Keratinocyte (primary cell): ENCODE data around the gene KLK4.

Experiments
- EZH2 ChIP-seq: IDR thresholded peaks from one replicate; pipeline ENCODE4 v1.6.1; 2012; ENCODE audit warnings: inconsistent platforms, mild to moderate bottlenecking, low read length, moderate library complexity
- TF ChIP-seq, protein P1 (sequence below), 3 experiments: IDR thresholded peaks in 1 of 3; conservative IDR thresholded peaks in 1 of 3; optimal IDR thresholded peaks in 1 of 3; 2 replicates in 2 of 3; 3 replicates in 1 of 3; pipeline versions ENCODE3 to v1.5.1; 2011; ENCODE audit warnings: low read length in 3 of 3, mild to moderate bottlenecking in 3 of 3, moderate library complexity in 2 of 3, control low read depth in 1 of 3, inconsistent platforms in 1 of 3; ENCODE audit not compliant: insufficient read depth in 2 of 3; ENCODE audit errors: extremely low read depth in 1 of 3

DNA sequence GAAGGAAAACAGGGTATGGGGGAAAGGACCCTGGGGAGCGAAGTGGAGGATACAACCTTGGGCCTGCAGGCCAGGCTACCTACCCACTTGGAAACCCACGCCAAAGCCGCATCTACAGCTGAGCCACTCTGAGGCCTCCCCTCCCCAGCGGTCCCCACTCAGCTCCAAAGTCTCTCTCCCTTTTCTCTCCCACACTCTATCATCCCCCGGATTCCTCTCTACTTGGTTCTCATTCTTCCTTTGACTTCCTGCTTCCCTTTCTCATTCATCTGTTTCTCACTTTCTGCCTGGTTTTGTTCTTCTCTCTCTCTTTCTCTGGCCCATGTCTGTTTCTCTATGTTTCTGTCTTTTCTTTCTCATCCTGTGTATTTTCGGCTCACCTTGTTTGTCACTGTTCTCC, 53.8 kb downstream of the KLK4 start:
- TF ChIP-seq, protein P1, sequence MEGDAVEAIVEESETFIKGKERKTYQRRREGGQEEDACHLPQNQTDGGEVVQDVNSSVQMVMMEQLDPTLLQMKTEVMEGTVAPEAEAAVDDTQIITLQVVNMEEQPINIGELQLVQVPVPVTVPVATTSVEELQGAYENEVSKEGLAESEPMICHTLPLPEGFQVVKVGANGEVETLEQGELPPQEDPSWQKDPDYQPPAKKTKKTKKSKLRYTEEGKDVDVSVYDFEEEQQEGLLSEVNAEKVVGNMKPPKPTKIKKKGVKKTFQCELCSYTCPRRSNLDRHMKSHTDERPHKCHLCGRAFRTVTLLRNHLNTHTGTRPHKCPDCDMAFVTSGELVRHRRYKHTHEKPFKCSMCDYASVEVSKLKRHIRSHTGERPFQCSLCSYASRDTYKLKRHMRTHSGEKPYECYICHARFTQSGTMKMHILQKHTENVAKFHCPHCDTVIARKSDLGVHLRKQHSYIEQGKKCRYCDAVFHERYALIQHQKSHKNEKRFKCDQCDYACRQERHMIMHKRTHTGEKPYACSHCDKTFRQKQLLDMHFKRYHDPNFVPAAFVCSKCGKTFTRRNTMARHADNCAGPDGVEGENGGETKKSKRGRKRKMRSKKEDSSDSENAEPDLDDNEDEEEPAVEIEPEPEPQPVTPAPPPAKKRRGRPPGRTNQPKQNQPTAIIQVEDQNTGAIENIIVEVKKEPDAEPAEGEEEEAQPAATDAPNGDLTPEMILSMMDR (optimal IDR thresholded peaks at IDR 0.05 in 1 of 3, IDR thresholded peaks at IDR 0.05 in 1 of 3, conservative IDR thresholded peaks at IDR 0.05 in 1 of 3; ENCODE audit: extremely low read depth in 1 of 3, insufficient read depth in 2 of 3, low read length in 3 of 3): no peak
- TF ChIP-seq EZH2: no peak
